ENCODE data around the gene PIAS2. TPM values are rescaled to one million over a fixed set of nuclear protein-coding genes. Genes with fewer than 3 reads are reported as not detected.
A peak's percentile ranks its signal among the peaks of the same experiment; 100 is the strongest.

Gene PIAS2
- total and polyA plus RNA-seq, 9 of the 15 experiments (the other 6 are each of a cell fraction or from before 2014, with no cell fraction given), result 2.9 to 23.9 (median 12.0) TPM

GRCh38 chr18:46917108-46917802 is at the start of gene PIAS2, which contains the start of gene KATNAL2 (continued):
- TF ChIP-seq ZNF764 (CRISPR knock-in tag; IDR thresholded peaks at IDR 0.05; ENCODE audit: low read depth) (no peak), GABPA (tag; conservative IDR thresholded peaks at IDR 0.05; ENCODE audit: low read depth) (no peak), SRSF9 (IDR thresholded peaks at IDR 0.05; ENCODE audit: borderline replicate concordance, low read depth, low read length) (no peak), NFE2L1 (tag; IDR thresholded peaks at IDR 0.05; ENCODE audit: borderline replicate concordance, low read depth) (no peak), KDM5B (IDR thresholded peaks at IDR 0.05; ENCODE audit: insufficient replicate concordance, low read depth, low read length) (peak; percentile 47), KDM1A (IDR thresholded peaks at IDR 0.05) (no peak), BHLHE40 (IDR thresholded peaks at IDR 0.05; ENCODE audit: low read length) (peak; percentile 83), CBFA2T2 (conservative IDR thresholded peaks at IDR 0.05) (no peak), ZNF354B (CRISPR knock-in tag; IDR thresholded peaks at IDR 0.05) (no peak), SMAD4 (CRISPR knock-in tag; conservative IDR thresholded peaks at IDR 0.05) (peak; percentile 81; the same call in 1 of the 2 replicates), HNRNPL (IDR thresholded peaks at IDR 0.05; ENCODE audit: low read depth, low read length) (peak; percentile 77; the same call in 1 of the 2 replicates), CREB3L1 (IDR thresholded peaks at IDR 0.05; ENCODE audit: borderline replicate concordance, low read depth) (no peak), ZNF3 (CRISPR knock-in tag; IDR thresholded peaks at IDR 0.05) (no peak), TAF9B (IDR thresholded peaks at IDR 0.05; ENCODE audit: partially characterized antibody) (peak; percentile 1), NKRF (IDR thresholded peaks at IDR 0.05; ENCODE audit: borderline replicate concordance) (no peak), ZNF551 (CRISPR knock-in tag; IDR thresholded peaks at IDR 0.05) (no peak)
- TF ChIP-seq, protein P1, sequence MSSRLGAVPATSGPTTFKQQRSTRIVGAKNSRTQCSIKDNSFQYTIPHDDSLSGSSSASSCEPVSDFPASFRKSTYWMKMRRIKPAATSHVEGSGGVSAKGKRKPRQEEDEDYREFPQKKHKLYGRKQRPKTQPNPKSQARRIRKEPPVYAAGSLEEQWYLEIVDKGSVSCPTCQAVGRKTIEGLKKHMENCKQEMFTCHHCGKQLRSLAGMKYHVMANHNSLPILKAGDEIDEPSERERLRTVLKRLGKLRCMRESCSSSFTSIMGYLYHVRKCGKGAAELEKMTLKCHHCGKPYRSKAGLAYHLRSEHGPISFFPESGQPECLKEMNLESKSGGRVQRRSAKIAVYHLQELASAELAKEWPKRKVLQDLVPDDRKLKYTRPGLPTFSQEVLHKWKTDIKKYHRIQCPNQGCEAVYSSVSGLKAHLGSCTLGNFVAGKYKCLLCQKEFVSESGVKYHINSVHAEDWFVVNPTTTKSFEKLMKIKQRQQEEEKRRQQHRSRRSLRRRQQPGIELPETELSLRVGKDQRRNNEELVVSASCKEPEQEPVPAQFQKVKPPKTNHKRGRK (tag; IDR thresholded peaks at IDR 0.05), result no peak
- TF ChIP-seq, protein P2, sequence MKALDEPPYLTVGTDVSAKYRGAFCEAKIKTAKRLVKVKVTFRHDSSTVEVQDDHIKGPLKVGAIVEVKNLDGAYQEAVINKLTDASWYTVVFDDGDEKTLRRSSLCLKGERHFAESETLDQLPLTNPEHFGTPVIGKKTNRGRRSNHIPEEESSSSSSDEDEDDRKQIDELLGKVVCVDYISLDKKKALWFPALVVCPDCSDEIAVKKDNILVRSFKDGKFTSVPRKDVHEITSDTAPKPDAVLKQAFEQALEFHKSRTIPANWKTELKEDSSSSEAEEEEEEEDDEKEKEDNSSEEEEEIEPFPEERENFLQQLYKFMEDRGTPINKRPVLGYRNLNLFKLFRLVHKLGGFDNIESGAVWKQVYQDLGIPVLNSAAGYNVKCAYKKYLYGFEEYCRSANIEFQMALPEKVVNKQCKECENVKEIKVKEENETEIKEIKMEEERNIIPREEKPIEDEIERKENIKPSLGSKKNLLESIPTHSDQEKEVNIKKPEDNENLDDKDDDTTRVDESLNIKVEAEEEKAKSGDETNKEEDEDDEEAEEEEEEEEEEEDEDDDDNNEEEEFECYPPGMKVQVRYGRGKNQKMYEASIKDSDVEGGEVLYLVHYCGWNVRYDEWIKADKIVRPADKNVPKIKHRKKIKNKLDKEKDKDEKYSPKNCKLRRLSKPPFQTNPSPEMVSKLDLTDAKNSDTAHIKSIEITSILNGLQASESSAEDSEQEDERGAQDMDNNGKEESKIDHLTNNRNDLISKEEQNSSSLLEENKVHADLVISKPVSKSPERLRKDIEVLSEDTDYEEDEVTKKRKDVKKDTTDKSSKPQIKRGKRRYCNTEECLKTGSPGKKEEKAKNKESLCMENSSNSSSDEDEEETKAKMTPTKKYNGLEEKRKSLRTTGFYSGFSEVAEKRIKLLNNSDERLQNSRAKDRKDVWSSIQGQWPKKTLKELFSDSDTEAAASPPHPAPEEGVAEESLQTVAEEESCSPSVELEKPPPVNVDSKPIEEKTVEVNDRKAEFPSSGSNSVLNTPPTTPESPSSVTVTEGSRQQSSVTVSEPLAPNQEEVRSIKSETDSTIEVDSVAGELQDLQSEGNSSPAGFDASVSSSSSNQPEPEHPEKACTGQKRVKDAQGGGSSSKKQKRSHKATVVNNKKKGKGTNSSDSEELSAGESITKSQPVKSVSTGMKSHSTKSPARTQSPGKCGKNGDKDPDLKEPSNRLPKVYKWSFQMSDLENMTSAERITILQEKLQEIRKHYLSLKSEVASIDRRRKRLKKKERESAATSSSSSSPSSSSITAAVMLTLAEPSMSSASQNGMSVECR (CRISPR knock-in tag; IDR thresholded peaks at IDR 0.05), result no peak
